DND-41 (cell line): ENCODE results near the gene RAB26.
"Not testable (repeated sequence)": the region's sequence is repeated elsewhere in the genome, so short reads cannot be mapped to it uniquely, and the experiment has no call there.

Experiments used
- ATAC-seq: fragments of 200-7000 bp; cut with Tn5 transposase; 3 replicates; pipeline ENCODE4 v1.9.1; 2021; ENCODE audit warnings: low read depth; ENCODE audit not compliant: insufficient read depth
- DNase-seq: peaks from one replicate; pipeline ENCODE4 v3.0.0-alpha.2; 2020
- H2AFZ ChIP-seq: 2 replicates; pipeline ENCODE4 v1.6.0; 2012; ENCODE audit warnings: low read depth, low read length
- H3K27ac ChIP-seq: 2 replicates; pipeline ENCODE4 v1.5.1; 2012; ENCODE audit warnings: low read length, inconsistent platforms
- H3K27me3 ChIP-seq: fragments of 200-600 bp; sonication (generic); 2 replicates; pipeline ENCODE4 v1.6.0; 2012; ENCODE audit warnings: low read length, mild to moderate bottlenecking, inconsistent platforms; ENCODE audit not compliant: insufficient read depth, poor library complexity
- H3K36me3 ChIP-seq: 2 replicates; pipeline ENCODE4 v1.5.1; 2012; ENCODE audit warnings: low read length, inconsistent platforms; ENCODE audit not compliant: insufficient read depth
- H3K4me1 ChIP-seq: 2 replicates; pipeline ENCODE4 v1.5.1; 2012; ENCODE audit warnings: mild to moderate bottlenecking, low read length; ENCODE audit not compliant: insufficient read depth
- H3K4me2 ChIP-seq: 2 replicates; pipeline ENCODE4 v1.6.0; 2012; ENCODE audit warnings: mild to moderate bottlenecking, moderate library complexity, low read length, inconsistent platforms; ENCODE audit not compliant: insufficient read depth
- H3K4me3 ChIP-seq, 2 experiments: fragments of 200-600 bp in 1 of 2; shearing (Covaris generic) in 1 of 2; 2 replicates each; pipeline ENCODE4 v1.5.1; 2012 to 2016; ENCODE audit warnings: inconsistent platforms in 2 of 2, low read length in 2 of 2, mild to moderate bottlenecking in 2 of 2, low read depth in 1 of 2, moderate library complexity in 1 of 2
- H3K79me2 ChIP-seq: 2 replicates; pipeline ENCODE4 v1.6.0; 2012; ENCODE audit warnings: low read length, inconsistent platforms; ENCODE audit not compliant: insufficient read depth
- H3K9ac ChIP-seq: 2 replicates; pipeline ENCODE4 v1.6.0; 2012; ENCODE audit warnings: low read depth, mild to moderate bottlenecking, inconsistent platforms, low read length, moderate library complexity
- H3K9me3 ChIP-seq: 2 replicates; pipeline ENCODE4 v1.5.1; 2012; ENCODE audit warnings: low read length, moderate library complexity, mild to moderate bottlenecking, inconsistent platforms; ENCODE audit not compliant: insufficient read depth, severe bottlenecking
- H4K20me1 ChIP-seq: 2 replicates; pipeline ENCODE4 v1.6.0; 2012; ENCODE audit warnings: low read length; ENCODE audit not compliant: insufficient read depth
- CTCF ChIP-seq: IDR thresholded peaks from 2 replicates; pipeline ENCODE4 v1.5.1; 2012; ENCODE audit warnings: borderline replicate concordance, low read length, moderate library complexity, mild to moderate bottlenecking; ENCODE audit not compliant: poor library complexity, severe bottlenecking; ENCODE audit errors: extremely low read depth
- EZH2 ChIP-seq: IDR thresholded peaks from 3 replicates; pipeline ENCODE4 v1.6.1; 2012; ENCODE audit warnings: borderline replicate concordance, low read depth, mild to moderate bottlenecking, moderate library complexity, low read length, inconsistent platforms; ENCODE audit not compliant: severe bottlenecking

The RAB26 gene

GRCh38 chr16:2117960-2118722 lies 30.3 kb upstream of the RAB26 start:
- not testable (repeated sequence) for H3K4me3 ChIP-seq, H3K9ac ChIP-seq, DNase-seq, H3K9me3 ChIP-seq, ATAC-seq, H3K27ac ChIP-seq, H3K36me3 ChIP-seq, H3K27me3 ChIP-seq, H2AFZ ChIP-seq, H3K4me2 ChIP-seq, H3K4me1 ChIP-seq
- peaks cover 18% of the 10 kb centered on the region for H3K79me2 ChIP-seq
- peaks cover 11% of the 10 kb centered on the region; the same call in 1 of the 2 replicates for H4K20me1 ChIP-seq

GRCh38 chr16:2121325-2121724 lies 27.1 kb upstream of the RAB26 start:
- not testable (repeated sequence) for H3K4me3 ChIP-seq, H3K9me3 ChIP-seq, H3K4me1 ChIP-seq, DNase-seq, ATAC-seq, H3K27me3 ChIP-seq, H3K4me2 ChIP-seq, H3K9ac ChIP-seq, H3K36me3 ChIP-seq, H2AFZ ChIP-seq, H3K27ac ChIP-seq
- Histone ChIP-seq H3K79me2 (peaks cover 36% of the 10 kb centered on the region), H4K20me1 (peaks cover 22% of the 10 kb centered on the region; the same call in 1 of the 2 replicates)

GRCh38 chr16:2121853-2122252 lies 26.6 kb upstream of the RAB26 start:
- no peaks in the 10 kb centered on the region for H3K36me3 ChIP-seq
- H3K4me1 ChIP-seq = no peaks in the 10 kb centered on the region
- ATAC-seq = no peak
- no peak for TF ChIP-seq CTCF
- TF ChIP-seq EZH2 = no peak
- no peaks in the 10 kb centered on the region for H3K9me3 ChIP-seq
- H2AFZ ChIP-seq = no peak overlapping the region
- H3K4me3 ChIP-seq = no peak overlapping the region
- H3K4me2 ChIP-seq = no peak overlapping the region
- peaks cover 41% of the 10 kb centered on the region for H3K79me2 ChIP-seq
- no peaks in the 10 kb centered on the region for H3K27me3 ChIP-seq
- no peak for DNase-seq
- no peak overlapping the region for H3K27ac ChIP-seq
- H4K20me1 ChIP-seq = peaks cover 27% of the 10 kb centered on the region
- H3K9ac ChIP-seq = no peak overlapping the region

GRCh38 chr16:2122429-2122828 lies 26.0 kb upstream of the RAB26 start:
- no peaks in the 10 kb centered on the region for H3K36me3 ChIP-seq
- TF ChIP-seq CTCF (no peak), EZH2 (no peak)

GRCh38 chr16:2122934-2123683 lies 25.3 kb upstream of the RAB26 start:
- DNase-seq, H3K9me3 ChIP-seq, H3K36me3 ChIP-seq, H3K4me3 ChIP-seq, H3K27ac ChIP-seq, H3K4me2 ChIP-seq, H3K27me3 ChIP-seq, H3K4me1 ChIP-seq, H2AFZ ChIP-seq, H3K9ac ChIP-seq, ATAC-seq: not testable (repeated sequence)
- H4K20me1 ChIP-seq = peaks cover 35% of the 10 kb centered on the region
- H3K79me2 ChIP-seq = peaks cover 48% of the 10 kb centered on the region

More at GRCh38 chr16:2122429-2122828, 26.0 kb upstream of the RAB26 start:
- H2AFZ ChIP-seq = no peak overlapping the region
- peaks cover 33% of the 10 kb centered on the region for H4K20me1 ChIP-seq
- no peak overlapping the region for H3K27ac ChIP-seq
- ATAC-seq (no peak), DNase-seq (no peak)
- H3K27me3 ChIP-seq = no peaks in the 10 kb centered on the region
- no peak overlapping the region for H3K9ac ChIP-seq
- no peaks in the 10 kb centered on the region for H3K9me3 ChIP-seq
- no peak overlapping the region for H3K4me2 ChIP-seq
- H3K4me3 ChIP-seq = no peak overlapping the region
- peaks cover 46% of the 10 kb centered on the region for H3K79me2 ChIP-seq
- no peaks in the 10 kb centered on the region for H3K4me1 ChIP-seq

- not testable (repeated sequence) for H3K9me3 ChIP-seq, H3K4me3 ChIP-seq, H3K27ac ChIP-seq, H3K4me1 ChIP-seq, H3K4me2 ChIP-seq, H3K36me3 ChIP-seq, ATAC-seq, H3K27me3 ChIP-seq, DNase-seq, H2AFZ ChIP-seq, H3K9ac ChIP-seq
- peaks cover 38% of the 10 kb centered on the region for H4K20me1 ChIP-seq
- H3K79me2 ChIP-seq = peaks cover 48% of the 10 kb centered on the region
Observed at GRCh38 chr16:2123706-2124376, 24.6 kb upstream of the RAB26 start.
